ENCODE measurements around the gene WDFY4. TPM values are rescaled to one million over a fixed set of nuclear protein-coding genes. Genes with fewer than 3 reads are reported as not detected.

WDFY4 gene
- polyA plus RNA-seq, 1 donor from 2014 or later, result not detected

GRCh38 chr10:48634984-48635557 is 49.6 kb upstream of the WDFY4 start:
- Histone ChIP-seq H3F3A (ENCODE audit: insufficient read depth, low read length, poor library complexity, severe bottlenecking) (no peaks in the 10 kb centered on the region), H3K4me2 (ENCODE audit: low read length) (no peak overlapping the region), H3K79me2 (replicated peaks; ENCODE audit: insufficient read depth, low read length) (no peaks in the 10 kb centered on the region), H3K9me2 (ENCODE audit: insufficient read depth, low read length) (no peaks in the 10 kb centered on the region), H3K27me3 (ENCODE audit: insufficient read depth, low read depth, low read length) (no peaks in the 10 kb centered on the region), H4K20me1 (ENCODE audit: insufficient read depth) (no peaks in the 10 kb centered on the region), H3K4me3 (ENCODE audit: low read length) (no peak overlapping the region), H3K9ac (ENCODE audit: low read length) (no peak overlapping the region), H3K36me3 (ENCODE audit: insufficient read depth, low read length) (no peaks in the 10 kb centered on the region), H3K27ac (ENCODE audit: low read length) (no peak overlapping the region), H3K9me3 (ENCODE audit: low read length) (no peaks in the 10 kb centered on the region), H2AFZ (ENCODE audit: low read depth, low read length) (no peak overlapping the region)
- TF ChIP-seq TAF1 (IDR thresholded peaks at IDR 0.05; ENCODE audit: low read depth) (no peak), EZH2 (IDR thresholded peaks at IDR 0.05; ENCODE audit: borderline replicate concordance, insufficient read depth, low read length, poor library complexity, severe bottlenecking) (no peak)

GRCh38 chr10:48636231-48636630 is 48.4 kb upstream of the WDFY4 start:
- Histone ChIP-seq H3K9me2 (ENCODE audit: insufficient read depth, low read length) (no peaks in the 10 kb centered on the region), H2AFZ (ENCODE audit: low read depth, low read length) (no peak overlapping the region), H3K9ac (ENCODE audit: low read length) (no peak overlapping the region), H3K9me3 (ENCODE audit: low read length) (no peaks in the 10 kb centered on the region), H4K20me1 (ENCODE audit: insufficient read depth) (no peaks in the 10 kb centered on the region), H3K4me3 (ENCODE audit: low read length) (no peak overlapping the region), H3F3A (ENCODE audit: insufficient read depth, low read length, poor library complexity, severe bottlenecking) (no peaks in the 10 kb centered on the region), H3K79me2 (replicated peaks; ENCODE audit: insufficient read depth, low read length) (no peaks in the 10 kb centered on the region), H3K4me2 (ENCODE audit: low read length) (no peak overlapping the region), H3K27me3 (ENCODE audit: insufficient read depth, low read depth, low read length) (no peaks in the 10 kb centered on the region), H3K36me3 (ENCODE audit: insufficient read depth, low read length) (no peaks in the 10 kb centered on the region), H3K27ac (ENCODE audit: low read length) (no peak overlapping the region)
- TF ChIP-seq SMC3 (conservative IDR thresholded peaks at IDR 0.05; ENCODE audit: poor library complexity) (no peak), MXI1 (conservative IDR thresholded peaks at IDR 0.05; ENCODE audit: poor library complexity, severe bottlenecking) (no peak), TAF1 (IDR thresholded peaks at IDR 0.05; ENCODE audit: low read depth) (no peak), RAD21 (conservative IDR thresholded peaks at IDR 0.05) (no peak), CTCF (IDR thresholded peaks at IDR 0.05; ENCODE audit: poor library complexity, severe bottlenecking) (no peak), REST (IDR thresholded peaks at IDR 0.05; ENCODE audit: borderline replicate concordance) (no peak), EP300 (conservative IDR thresholded peaks at IDR 0.05; ENCODE audit: poor library complexity, severe bottlenecking) (no peak), EZH2 (IDR thresholded peaks at IDR 0.05; ENCODE audit: borderline replicate concordance, insufficient read depth, low read length, poor library complexity, severe bottlenecking) (no peak), POLR2AphosphoS5 (IDR thresholded peaks at IDR 0.05) (no peak)
